Esophagus muscularis mucosa (tissue), 4 donors: Measurements from ENCODE around the gene MYLK. TPM values are rescaled to one million over a fixed set of nuclear protein-coding genes. Genes with fewer than 3 reads are reported as not detected.
"Not testable (repeated sequence)": the region's sequence is repeated elsewhere in the genome, so short reads cannot be mapped to it uniquely, and the experiment has no call there.

ENCODE experiments used
- DNase-seq: peaks from one replicate; pipeline ENCODE4 v3.0.0-alpha.2; 2017; ENCODE audit errors: extremely low spot score
- H3K27ac ChIP-seq, 4 donors: fragments of 200-600 bp; sonication (generic); replicated peaks in 1 of 4; 1 replicate in 3 of 4; 2 replicates in 1 of 4; pipeline ENCODE4 v1.5.1; 2016 to 2019; ENCODE audit warnings: mild to moderate bottlenecking in 1 of 4
- H3K27me3 ChIP-seq, 4 donors: fragments of 200-600 bp; sonication (generic); one replicate each; pipeline versions ENCODE4 v1.5.1 to v1.6.0; 2016 to 2019
- H3K36me3 ChIP-seq, 4 donors: fragments of 200-600 bp; sonication (generic); one replicate each; pipeline ENCODE4 v1.5.1; 2016 to 2019
- H3K4me1 ChIP-seq, 4 donors: fragments of 200-600 bp; sonication (generic); one replicate each; pipeline ENCODE4 v1.5.1; 2016 to 2019
- H3K4me3 ChIP-seq, 4 donors: fragments of 200-600 bp; sonication (generic); 1 replicate in 2 of 4; 2 replicates in 2 of 4; pipeline ENCODE4 v1.5.1; 2016 to 2019; ENCODE audit warnings: mild to moderate bottlenecking in 4 of 4, moderate library complexity in 1 of 4
- H3K9me3 ChIP-seq, 4 donors: fragments of 200-600 bp; sonication (generic); 1 replicate in 3 of 4; 2 replicates in 1 of 4; pipeline ENCODE4 v1.5.1; 2016 to 2019
- CTCF ChIP-seq, 3 experiments: fragments of 200-600 bp in 2 of 3; fragments of 450-650 bp in 1 of 3; sonication (generic) in 2 of 3; IDR thresholded peaks; one replicate each; pipeline ENCODE4 v1.5.1; 2017 to 2019; ENCODE audit warnings: antibody characterized with exemption in 3 of 3, mild to moderate bottlenecking in 2 of 3, moderate library complexity in 1 of 3
- EP300 ChIP-seq: sonication (generic); formaldehyde crosslinking; IDR thresholded peaks from one replicate; pipeline ENCODE4 v1.6.1; 2017; ENCODE audit warnings: antibody characterized with exemption
- POLR2A ChIP-seq: fragments of 450-650 bp; IDR thresholded peaks from one replicate; pipeline ENCODE4 v1.6.1; 2017; ENCODE audit warnings: antibody characterized with exemption, moderate library complexity, mild to moderate bottlenecking, low read depth
- POLR2AphosphoS5 ChIP-seq, 2 donors: sonication (generic); formaldehyde crosslinking; IDR thresholded peaks; one replicate each; pipeline ENCODE4 v1.6.1; 2017; ENCODE audit warnings: antibody characterized with exemption in 2 of 2
- WGBS: methylation state at CpG from one replicate; pipeline ENCODE4 v1.1.5; 2018; 5-methylcytosine and 5-hydroxymethylcytosine counted together
- intact Hi-C: fragments of 100-400 bp; cut with DNase I; formaldehyde crosslinking; loops from one replicate; pipeline ENCODE4 v1.15.1; 2023
- total RNA-seq, 4 donors: library from RNA; depleted of rRNA; stranded (reverse); fragments of >200 nt; gene quantifications; one replicate each; pipeline versions ENCODE4 v1.1.0 to v1.2.1, GENCODE V29; 2016

Gene MYLK
- total RNA-seq, 4 donors from 2014 or later, result 1,983 to 3,208 (median 2,554) TPM

GRCh38 chr3:123719061-123719756, 164.9 kb downstream of the MYLK start:
- H3K27ac ChIP-seq, result peak overlapping the region; percentile 86 to 91 (median 88)
- intact Hi-C loops, result loop anchor here (5.0 kb wide), 1 partner anchor 67 kb away; no protein-coding TSS in a partner anchor

GRCh38 chr3:123718108-123718507, 166.0 kb downstream of the MYLK start:
- intact Hi-C loops, result loop anchor here (5.0 kb wide), 1 partner anchor 66 kb away; no protein-coding TSS in a partner anchor
- no peaks in the 10 kb centered on the region for H3K9me3 ChIP-seq
- no peak for DNase-seq
- H3K27ac ChIP-seq, result peak overlapping the region; percentile 65 to 91 (median 86)
- no peak overlapping the region for H3K4me3 ChIP-seq
- TF ChIP-seq EP300 (no peak), CTCF (IDR thresholded peaks at IDR 0.05) (no peak), POLR2AphosphoS5 (IDR thresholded peaks at IDR 0.05) (no peak), POLR2A (no peak)
- H3K36me3 ChIP-seq, result no peaks in the 10 kb centered on the region
- 78% methylated on average over 5 of the region's 5 CpGs for WGBS
- H3K4me1 ChIP-seq, result peaks cover 14 to 80% (median 67%) of the 10 kb centered on the region in 4 donors
- no peaks in the 10 kb centered on the region for H3K27me3 ChIP-seq

More at GRCh38 chr3:123719061-123719756, 164.9 kb downstream of the MYLK start:
- H3K4me1 ChIP-seq, result peaks cover 18 to 82% (median 68%) of the 10 kb centered on the region in 4 donors
- DNase-seq, H3K36me3 ChIP-seq, H3K9me3 ChIP-seq, H3K27me3 ChIP-seq, H3K4me3 ChIP-seq: not testable (repeated sequence)
- peak; percentile 70 to 73 (median 72) for TF ChIP-seq CTCF (IDR thresholded peaks at IDR 0.05)
- peak; percentile 59 to 67 for TF ChIP-seq POLR2AphosphoS5 (IDR thresholded peaks at IDR 0.05)
- WGBS, result 13% methylated on average over 9 of the region's 15 CpGs

GRCh38 chr3:123717451-123717850, 166.7 kb downstream of the MYLK start:
- not testable (repeated sequence) for H3K9me3 ChIP-seq, H3K4me3 ChIP-seq, H3K27me3 ChIP-seq, H3K36me3 ChIP-seq, DNase-seq
- peaks cover 14 to 80% (median 67%) of the 10 kb centered on the region in 4 donors for H3K4me1 ChIP-seq
- peak overlapping the region; percentile 65 to 91 (median 86) for H3K27ac ChIP-seq
- intact Hi-C loops, result loop anchor here (5.0 kb wide), 1 partner anchor 65 kb away; no protein-coding TSS in a partner anchor
- 41% methylated on average over 2 of the region's 2 CpGs for WGBS

- intact Hi-C loops, result loop anchor here (5.0 kb wide), 1 partner anchor 64 kb away; no protein-coding TSS in a partner anchor
- Histone ChIP-seq H3K36me3 (no peaks in the 10 kb centered on the region), H3K27me3 (no peaks in the 10 kb centered on the region), H3K9me3 (no peaks in the 10 kb centered on the region), H3K4me3 (no peak overlapping the region), H3K27ac (peak overlapping the region; percentile 79 to 91 (median 86)), H3K4me1 (peaks cover 23 to 82% (median 71%) of the 10 kb centered on the region in 4 donors)
- TF ChIP-seq CTCF (IDR thresholded peaks at IDR 0.05) (no peak), EP300 (no peak)
- WGBS, result 88% methylated on average over 4 of the region's 4 CpGs
- DNase-seq, result no peak
These were observed 167.7 kb downstream of the MYLK start for GRCh38 chr3:123716411-123716810.

GRCh38 chr3:123713211-123713610, 170.9 kb downstream of the MYLK start:
- DNase-seq, result no peak
- H3K27me3 ChIP-seq, result no peaks in the 10 kb centered on the region
- peaks cover 0 to 4% (median 0%) of the 10 kb centered on the region in 4 donors for H3K36me3 ChIP-seq
- TF ChIP-seq EP300, result peak; percentile 39
- peak; percentile 81 to 83 for TF ChIP-seq POLR2AphosphoS5 (IDR thresholded peaks at IDR 0.05)
- TF ChIP-seq POLR2A, result no peak
- peak overlapping the region; percentile 85 to 91 (median 88) for H3K27ac ChIP-seq
- H3K4me3 ChIP-seq, result no peak overlapping the region
- 71% methylated on average over 8 of the region's 8 CpGs for WGBS
- H3K9me3 ChIP-seq, result no peaks in the 10 kb centered on the region
- intact Hi-C loops, result no loop called here
- peaks cover 11 to 56% (median 44%) of the 10 kb centered on the region in 4 donors for H3K4me1 ChIP-seq
